Keratinocyte (primary cell): ENCODE data around the gene CCDC116.

Source experiments
- CTCF ChIP-seq, 3 experiments: IDR thresholded peaks in 1 of 3; conservative IDR thresholded peaks in 1 of 3; optimal IDR thresholded peaks in 1 of 3; 2 replicates in 2 of 3; 3 replicates in 1 of 3; pipeline versions ENCODE3 to v1.5.1; 2011; ENCODE audit warnings: low read length in 3 of 3, mild to moderate bottlenecking in 3 of 3, moderate library complexity in 2 of 3, control low read depth in 1 of 3, inconsistent platforms in 1 of 3; ENCODE audit not compliant: insufficient read depth in 2 of 3; ENCODE audit errors: extremely low read depth in 1 of 3
- EZH2 ChIP-seq: IDR thresholded peaks from one replicate; pipeline ENCODE4 v1.6.1; 2012; ENCODE audit warnings: inconsistent platforms, mild to moderate bottlenecking, low read length, moderate library complexity

GRCh38 chr22:21598302-21598701, 34.3 kb upstream of the CCDC116 start:
- TF ChIP-seq CTCF (optimal IDR thresholded peaks at IDR 0.05 in 1 of 3, IDR thresholded peaks at IDR 0.05 in 1 of 3, conservative IDR thresholded peaks at IDR 0.05 in 1 of 3; ENCODE audit: extremely low read depth in 1 of 3, insufficient read depth in 2 of 3, low read length in 3 of 3) (no peak), EZH2 (no peak)
